GM12878 (cell line): ENCODE results near the gene RTP5. TPM values are rescaled to one million over a fixed set of nuclear protein-coding genes. Genes with fewer than 3 reads are reported as not detected.

Experiments used
- ATAC-seq: fragments of 200-7000 bp; cut with Tn5 transposase; 3 replicates; pipeline ENCODE4 v1.9.1; 2020; ENCODE audit warnings: mild to moderate bottlenecking, moderate library complexity
- BruUV-seq: library from RNA; stranded (reverse); fragments of 400-500 nt; replicated peaks from 2 replicates; lab custom pipeline; 2021; lab: Mats Ljungman, UMichigan
- CTCF ChIA-PET: fragments of 300-600 bp; sonication (Branson Sonifier 250); formaldehyde crosslinking; extraction: SDS; loops from one replicate; lab custom pipeline; 2021; ENCODE audit warnings: inconsistent platforms; lab: Yijun Ruan, JAX
- POLR2A ChIA-PET: fragments of 350-600 bp; formaldehyde crosslinking; extraction: SDS; loops from one replicate; lab custom pipeline; 2021; ENCODE audit warnings: inconsistent platforms; lab: Charles Lee
- RAD21 ChIA-PET: fragments of 300-600 bp; sonication (Branson Sonifier 250); formaldehyde crosslinking; loops from one replicate; lab custom pipeline; 2023; ENCODE audit warnings: antibody characterized with exemption; ENCODE audit not compliant: unreplicated experiment; lab: Charles Lee
- SMC1A ChIA-PET: fragments of 300-600 bp; sonication (Branson Sonifier 250); formaldehyde crosslinking; loops from one replicate; lab custom pipeline; 2023; ENCODE audit not compliant: unreplicated experiment, uncharacterized antibody; lab: Charles Lee
- DNase-seq: peaks from one replicate; pipeline ENCODE4 v3.0.0-alpha.2; 2011; ENCODE audit warnings: low read depth, low spot score
- FAIRE-seq: peaks from 3 replicates; lab custom pipeline; 2011; peaks lifted over from hg19 to GRCh38; lab: Jason Lieb, UNC
- H2AFZ ChIP-seq: 2 replicates; pipeline ENCODE4 v1.6.0; 2011; ENCODE audit warnings: low read depth, low read length, control low read depth; ENCODE audit not compliant: control insufficient read depth
- H3K27ac ChIP-seq: 2 replicates; pipeline ENCODE4 v1.5.1; 2011; ENCODE audit warnings: control low read depth; ENCODE audit not compliant: control insufficient read depth, insufficient read depth
- H3K27me3 ChIP-seq, 2 experiments: replicated peaks in 1 of 2; 2 replicates each; pipeline versions ENCODE4 v1.6.0 to v1.6.1; 2011; ENCODE audit warnings: low read length in 1 of 2; ENCODE audit not compliant: control insufficient read depth in 2 of 2, insufficient read depth in 2 of 2
- H3K36me3 ChIP-seq, 2 experiments: 2 replicates each; pipeline ENCODE4 v1.5.1; 2011; ENCODE audit warnings: low read length in 1 of 2; ENCODE audit not compliant: control insufficient read depth in 2 of 2, insufficient read depth in 2 of 2
- H3K4me1 ChIP-seq: 2 replicates; pipeline ENCODE4 v1.6.1; 2011; ENCODE audit warnings: mild to moderate bottlenecking, low read length, moderate library complexity, mixed read lengths; ENCODE audit not compliant: control insufficient read depth, insufficient read depth
- H3K4me2 ChIP-seq: 2 replicates; pipeline ENCODE4 v1.6.0; 2011; ENCODE audit warnings: control low read depth; ENCODE audit not compliant: control insufficient read depth, insufficient read depth
- H3K4me3 ChIP-seq: fragments of 200-600 bp; sonication (generic); 2 replicates; pipeline ENCODE4 v1.5.1; 2016
- H3K79me2 ChIP-seq: 2 replicates; pipeline ENCODE4 v1.6.0; 2011; ENCODE audit warnings: low read length; ENCODE audit not compliant: control insufficient read depth, insufficient read depth
- H3K9ac ChIP-seq: 2 replicates; pipeline ENCODE4 v1.8.0; 2011; ENCODE audit warnings: low read length, control low read depth, mixed read lengths; ENCODE audit not compliant: control insufficient read depth, insufficient read depth
- H3K9me3 ChIP-seq: replicated peaks from 3 replicates; pipeline ENCODE4 v1.5.1; 2011; ENCODE audit warnings: mild to moderate bottlenecking, low read length; ENCODE audit not compliant: control insufficient read depth, insufficient read depth
- H4K20me1 ChIP-seq: 2 replicates; pipeline ENCODE4 v1.6.0; 2011; ENCODE audit not compliant: control insufficient read depth, insufficient read depth
- CBX3 ChIP-seq: fragments of 200-600 bp; sonication (generic); IDR thresholded peaks from 2 replicates; pipeline ENCODE4 v1.6.1; 2016; ENCODE audit warnings: low read depth, borderline replicate concordance
- CHD1 ChIP-seq: IDR thresholded peaks from 2 replicates; pipeline ENCODE4 v1.6.1; 2012; ENCODE audit warnings: low read depth, low read length, improper control_type of control experiment
- E2F8 ChIP-seq: fragments of 450-650 bp; IDR thresholded peaks from 2 replicates; pipeline ENCODE4 v1.6.1; 2018; ENCODE audit warnings: mild to moderate bottlenecking, low read depth, moderate library complexity; ENCODE audit not compliant: partially characterized antibody
- GATAD2B ChIP-seq: fragments of 450-650 bp; conservative IDR thresholded peaks from 2 replicates; pipeline ENCODE4 v1.6.1; 2017; ENCODE audit warnings: low read depth, mild to moderate bottlenecking, moderate library complexity
- IRF3 ChIP-seq: fragments of 450-650 bp; IDR thresholded peaks from 2 replicates; pipeline ENCODE4 v1.6.1; 2014; ENCODE audit warnings: mild to moderate bottlenecking
- KAT2A ChIP-seq: conservative IDR thresholded peaks from 2 replicates; pipeline ENCODE4 v1.6.1; 2011; ENCODE audit warnings: low read depth, low read length; ENCODE audit not compliant: control insufficient read depth
- RB1 ChIP-seq: fragments of 450-650 bp; formaldehyde crosslinking; IDR thresholded peaks from 2 replicates; pipeline ENCODE4 v1.6.1; 2017; ENCODE audit warnings: mild to moderate bottlenecking, borderline replicate concordance
- RUNX3 ChIP-seq: IDR thresholded peaks from 2 replicates; pipeline ENCODE4 v1.6.1; 2012; ENCODE audit warnings: low read length, inconsistent platforms
- SMAD5 ChIP-seq: IDR thresholded peaks from 2 replicates; pipeline ENCODE4 v1.6.1; 2016; ENCODE audit warnings: antibody characterized with exemption, low read depth
- SMC3 ChIP-seq: IDR thresholded peaks from 2 replicates; pipeline ENCODE4 v1.6.1; 2011; ENCODE audit warnings: low read length, improper control_type of control experiment, borderline replicate concordance
- ZNF207 ChIP-seq: fragments of 450-650 bp; IDR thresholded peaks from 2 replicates; pipeline ENCODE4 v1.6.1; 2014; ENCODE audit warnings: antibody characterized with exemption, mild to moderate bottlenecking, borderline replicate concordance
- WGBS: methylation state at CpG from one replicate; pipeline ENCODE4 v1.1.6; 2016; ENCODE audit warnings: low lambda C conversion rate; ENCODE audit not compliant: insufficient replicate concordance, insufficient coverage; ENCODE audit errors: missing lambda C conversion rate; 5-methylcytosine and 5-hydroxymethylcytosine counted together
- in situ Hi-C: fragments of 300-500 bp; cut with MboI; formaldehyde crosslinking; loops from 9 replicates; pipeline ENCODE4 v1.14.3; 2018; ENCODE audit warnings: mixed read lengths
- intact Hi-C: fragments of 100-400 bp; cut with micrococcal nuclease; formaldehyde crosslinking; loops from one replicate; pipeline ENCODE4 v1.14.2; 2022; ENCODE audit not compliant: unreplicated experiment
- polyA plus RNA-seq, 11 experiments: library from polyadenylated mRNA; depleted of rRNA in 4 of 11; unstranded in 6 of 11; stranded (reverse) in 5 of 11; fragments of >200 nt; fragmentation: Nextera tagmentation in 4 of 11; fragmentation: Illumina TruSeq in 1 of 11; extraction: Ambion mirVana in 4 of 11; extraction: Trizol in 1 of 11; gene quantifications; 1 replicate in 1 of 11; 2 replicates in 10 of 11; pipeline versions ENCODE4 v1.2.1 to v1.2.3, GENCODE V29; 2011 to 2016; ENCODE audit warnings: inconsistent platforms in 2 of 11, missing spikeins in 2 of 11, low read depth in 1 of 11
- total RNA-seq, 4 experiments: library from RNA; depleted of rRNA in 3 of 4; stranded (reverse); fragments of >200 nt in 3 of 4; fragmentation: Illumina TruSeq in 1 of 4; extraction: Trizol in 1 of 4; gene quantifications; 2 replicates each; pipeline versions ENCODE4 v1.2.1 to v1.2.3, GENCODE V29; 2013 to 2021
- TF ChIP-seq, protein P1 (sequence below): fragments of 450-650 bp; IDR thresholded peaks from 2 replicates; pipeline ENCODE4 v1.6.1; 2017; ENCODE audit warnings: mild to moderate bottlenecking, moderate library complexity
- TF ChIP-seq, protein P2 (sequence below): fragments of 450-650 bp; formaldehyde crosslinking; IDR thresholded peaks from 2 replicates; pipeline ENCODE4 v1.4.0; 2020; ENCODE audit warnings: mild to moderate bottlenecking, moderate library complexity

Gene RTP5
- total and polyA plus RNA-seq, 10 of the 15 experiments (the other 5 are each of a cell fraction or from before 2014, with no cell fraction given) = 0.05 TPM; not detected in 9

DNA sequence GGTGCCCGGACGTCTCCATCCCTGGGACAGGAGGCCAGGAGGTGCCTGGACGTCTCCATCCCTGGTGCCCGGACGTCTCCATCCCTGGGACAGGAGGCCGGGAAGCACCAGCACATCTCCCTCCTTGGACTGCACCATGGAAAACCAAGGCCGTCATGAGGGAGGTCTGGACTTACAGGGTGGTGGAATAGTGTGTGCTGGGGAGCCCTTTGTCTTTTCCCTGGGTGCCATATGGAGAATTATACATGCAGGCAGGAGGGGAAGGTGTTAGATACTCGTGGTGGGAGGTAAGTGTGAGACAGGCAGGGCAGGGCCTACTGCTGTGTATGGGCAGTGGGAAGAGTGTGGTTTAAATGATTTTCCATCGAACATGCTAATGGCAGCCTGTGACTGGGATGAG is 52.9 kb downstream of the RTP5 start:
- no peak for FAIRE-seq
- Histone ChIP-seq H3K27me3 (no peaks in the 10 kb centered on the region), H3K4me1 (no peaks in the 10 kb centered on the region), H3K9me3 (no peaks in the 10 kb centered on the region), H3K4me2 (no peak overlapping the region), H3K9ac (no peak overlapping the region), H2AFZ (no peak overlapping the region), H4K20me1 (no peaks in the 10 kb centered on the region), H3K36me3 (no peaks in the 10 kb centered on the region), H3K4me3 (no peak overlapping the region), H3K79me2 (no peaks in the 10 kb centered on the region), H3K27ac (no peak overlapping the region)
- DNase-seq = no peak
- in situ Hi-C loops (no loop called here), intact Hi-C loops (no loop called here)
- WGBS = 63% methylated on average over 9 of the region's 9 CpGs
- ChIA-PET CTCF (no interaction called here), RAD21 (no interaction called here), POLR2A (no interaction called here), SMC1A (no interaction called here)
- no TSS peak for BruUV-seq
- ATAC-seq = no peak
- no peak for TF ChIP-seq RB1
- TF ChIP-seq KAT2A = no peak
- TF ChIP-seq, protein P1, sequence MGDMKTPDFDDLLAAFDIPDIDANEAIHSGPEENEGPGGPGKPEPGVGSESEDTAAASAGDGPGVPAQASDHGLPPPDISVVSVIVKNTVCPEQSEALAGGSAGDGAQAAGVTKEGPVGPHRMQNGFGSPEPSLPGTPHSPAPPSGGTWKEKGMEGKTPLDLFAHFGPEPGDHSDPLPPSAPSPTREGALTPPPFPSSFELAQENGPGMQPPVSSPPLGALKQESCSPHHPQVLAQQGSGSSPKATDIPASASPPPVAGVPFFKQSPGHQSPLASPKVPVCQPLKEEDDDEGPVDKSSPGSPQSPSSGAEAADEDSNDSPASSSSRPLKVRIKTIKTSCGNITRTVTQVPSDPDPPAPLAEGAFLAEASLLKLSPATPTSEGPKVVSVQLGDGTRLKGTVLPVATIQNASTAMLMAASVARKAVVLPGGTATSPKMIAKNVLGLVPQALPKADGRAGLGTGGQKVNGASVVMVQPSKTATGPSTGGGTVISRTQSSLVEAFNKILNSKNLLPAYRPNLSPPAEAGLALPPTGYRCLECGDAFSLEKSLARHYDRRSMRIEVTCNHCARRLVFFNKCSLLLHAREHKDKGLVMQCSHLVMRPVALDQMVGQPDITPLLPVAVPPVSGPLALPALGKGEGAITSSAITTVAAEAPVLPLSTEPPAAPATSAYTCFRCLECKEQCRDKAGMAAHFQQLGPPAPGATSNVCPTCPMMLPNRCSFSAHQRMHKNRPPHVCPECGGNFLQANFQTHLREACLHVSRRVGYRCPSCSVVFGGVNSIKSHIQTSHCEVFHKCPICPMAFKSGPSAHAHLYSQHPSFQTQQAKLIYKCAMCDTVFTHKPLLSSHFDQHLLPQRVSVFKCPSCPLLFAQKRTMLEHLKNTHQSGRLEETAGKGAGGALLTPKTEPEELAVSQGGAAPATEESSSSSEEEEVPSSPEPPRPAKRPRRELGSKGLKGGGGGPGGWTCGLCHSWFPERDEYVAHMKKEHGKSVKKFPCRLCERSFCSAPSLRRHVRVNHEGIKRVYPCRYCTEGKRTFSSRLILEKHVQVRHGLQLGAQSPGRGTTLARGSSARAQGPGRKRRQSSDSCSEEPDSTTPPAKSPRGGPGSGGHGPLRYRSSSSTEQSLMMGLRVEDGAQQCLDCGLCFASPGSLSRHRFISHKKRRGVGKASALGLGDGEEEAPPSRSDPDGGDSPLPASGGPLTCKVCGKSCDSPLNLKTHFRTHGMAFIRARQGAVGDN = no peak
- TF ChIP-seq E2F8 = no peak
- no peak for TF ChIP-seq GATAD2B
- no peak for TF ChIP-seq RUNX3
- TF ChIP-seq CHD1 = no peak
- TF ChIP-seq IRF3 = no peak
- no peak for TF ChIP-seq CBX3
- TF ChIP-seq, protein P2, sequence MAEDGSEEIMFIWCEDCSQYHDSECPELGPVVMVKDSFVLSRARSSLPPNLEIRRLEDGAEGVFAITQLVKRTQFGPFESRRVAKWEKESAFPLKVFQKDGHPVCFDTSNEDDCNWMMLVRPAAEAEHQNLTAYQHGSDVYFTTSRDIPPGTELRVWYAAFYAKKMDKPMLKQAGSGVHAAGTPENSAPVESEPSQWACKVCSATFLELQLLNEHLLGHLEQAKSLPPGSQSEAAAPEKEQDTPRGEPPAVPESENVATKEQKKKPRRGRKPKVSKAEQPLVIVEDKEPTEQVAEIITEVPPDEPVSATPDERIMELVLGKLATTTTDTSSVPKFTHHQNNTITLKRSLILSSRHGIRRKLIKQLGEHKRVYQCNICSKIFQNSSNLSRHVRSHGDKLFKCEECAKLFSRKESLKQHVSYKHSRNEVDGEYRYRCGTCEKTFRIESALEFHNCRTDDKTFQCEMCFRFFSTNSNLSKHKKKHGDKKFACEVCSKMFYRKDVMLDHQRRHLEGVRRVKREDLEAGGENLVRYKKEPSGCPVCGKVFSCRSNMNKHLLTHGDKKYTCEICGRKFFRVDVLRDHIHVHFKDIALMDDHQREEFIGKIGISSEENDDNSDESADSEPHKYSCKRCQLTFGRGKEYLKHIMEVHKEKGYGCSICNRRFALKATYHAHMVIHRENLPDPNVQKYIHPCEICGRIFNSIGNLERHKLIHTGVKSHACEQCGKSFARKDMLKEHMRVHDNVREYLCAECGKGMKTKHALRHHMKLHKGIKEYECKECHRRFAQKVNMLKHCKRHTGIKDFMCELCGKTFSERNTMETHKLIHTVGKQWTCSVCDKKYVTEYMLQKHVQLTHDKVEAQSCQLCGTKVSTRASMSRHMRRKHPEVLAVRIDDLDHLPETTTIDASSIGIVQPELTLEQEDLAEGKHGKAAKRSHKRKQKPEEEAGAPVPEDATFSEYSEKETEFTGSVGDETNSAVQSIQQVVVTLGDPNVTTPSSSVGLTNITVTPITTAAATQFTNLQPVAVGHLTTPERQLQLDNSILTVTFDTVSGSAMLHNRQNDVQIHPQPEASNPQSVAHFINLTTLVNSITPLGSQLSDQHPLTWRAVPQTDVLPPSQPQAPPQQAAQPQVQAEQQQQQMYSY (CRISPR knock-in tag) = no peak
- no peak for TF ChIP-seq ZNF207
- no peak for TF ChIP-seq SMC3
- TF ChIP-seq SMAD5 = no peak
